Fibroblast of skin of left biceps (primary cell): ENCODE measurements around the gene DOP1B.
A peak's percentile ranks its signal among the peaks of the same experiment; 100 is the strongest.
"Not testable (repeated sequence)": the region's sequence is repeated elsewhere in the genome, so short reads cannot be mapped to it uniquely, and the experiment has no call there.

Source experiments
- DNase-seq, 2 experiments: peaks; one replicate each; pipeline ENCODE4 v3.0.0-alpha.2; 2013; ENCODE audit warnings: low read depth in 2 of 2

The DOP1B gene

DNA sequence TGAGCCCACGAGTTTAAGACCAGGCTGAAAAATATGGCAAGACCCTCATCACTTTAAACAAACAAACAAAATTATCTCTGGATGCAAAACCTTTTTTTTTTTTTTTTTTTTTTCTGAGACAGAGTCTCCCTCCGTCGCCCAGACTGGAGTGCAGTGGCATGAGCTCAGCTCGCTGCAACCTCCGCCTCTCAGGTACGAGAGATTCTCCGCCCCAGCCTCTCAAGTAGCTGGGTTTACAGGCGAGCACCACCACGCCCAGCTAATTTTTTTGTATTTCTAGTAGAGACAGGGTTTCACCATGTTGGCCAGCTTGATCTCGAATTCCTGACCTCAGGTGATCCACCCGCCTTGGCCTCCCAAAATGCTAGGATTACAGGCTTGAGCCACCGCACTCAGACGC is 16.8 kb upstream of the DOP1B start:
- not testable (repeated sequence) for DNase-seq

DNA sequence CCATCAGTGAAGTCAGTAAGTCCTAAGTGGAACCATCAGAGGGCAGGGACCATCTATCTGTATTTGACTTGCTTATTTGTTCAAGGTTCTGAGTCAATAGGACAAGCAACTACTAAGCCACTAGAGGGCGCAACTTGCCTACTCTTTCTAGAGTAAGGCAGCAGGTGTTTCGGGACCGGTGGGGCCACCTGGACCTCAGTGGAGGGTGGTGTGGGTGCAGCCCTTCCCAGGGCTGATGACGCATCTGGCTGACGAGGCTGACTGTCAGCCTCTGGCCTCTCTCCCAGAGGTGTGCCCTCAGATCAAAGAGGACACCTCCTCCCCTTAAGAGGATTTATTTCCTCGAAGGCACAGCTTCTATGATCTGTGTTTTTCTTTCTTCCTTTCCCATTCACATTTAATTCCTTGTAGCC is 15.1 kb upstream of the DOP1B start:
- DNase-seq = peak in 1 of 2 experiments; percentile 50

DNA sequence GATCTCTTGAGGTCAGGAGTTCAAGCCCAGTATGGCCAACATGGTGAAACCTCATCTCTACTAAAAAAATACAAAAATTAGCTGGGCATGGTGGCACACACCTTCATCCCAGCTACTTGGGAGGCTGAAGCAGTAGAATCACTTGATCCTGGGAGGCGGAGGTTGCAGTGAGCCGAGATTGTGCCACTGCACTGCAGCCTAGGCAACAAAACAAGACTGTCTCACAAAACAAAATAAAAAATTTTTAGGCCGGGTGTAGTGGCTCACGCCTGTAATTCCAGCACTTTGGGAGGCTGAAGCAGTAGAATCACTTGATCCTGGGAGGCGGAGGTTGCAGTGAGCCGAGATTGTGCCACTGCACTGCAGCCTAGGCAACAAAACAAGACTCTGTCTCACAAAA is 12.4 kb upstream of the DOP1B start:
- not testable (repeated sequence) for DNase-seq

DNA sequence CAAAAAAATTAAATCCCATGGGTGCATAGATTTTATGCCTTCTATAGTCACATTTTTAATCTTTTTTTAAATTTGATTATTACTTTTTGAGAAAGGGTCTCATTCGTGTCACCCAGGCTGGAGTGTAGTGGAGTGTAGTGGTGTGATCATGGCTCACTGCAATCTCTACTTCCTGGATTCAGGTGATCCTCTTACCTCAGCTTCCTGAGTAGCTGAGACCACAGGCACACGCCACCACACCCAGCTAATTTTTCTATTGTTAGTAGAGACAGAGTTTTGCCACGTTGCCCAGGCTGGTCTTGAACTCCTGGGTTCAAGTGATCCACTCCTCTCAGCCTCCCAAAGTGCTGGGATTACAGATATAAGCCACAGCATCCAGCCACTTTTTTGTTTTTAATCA is 11.4 kb upstream of the DOP1B start:
- no peak for DNase-seq

DNA sequence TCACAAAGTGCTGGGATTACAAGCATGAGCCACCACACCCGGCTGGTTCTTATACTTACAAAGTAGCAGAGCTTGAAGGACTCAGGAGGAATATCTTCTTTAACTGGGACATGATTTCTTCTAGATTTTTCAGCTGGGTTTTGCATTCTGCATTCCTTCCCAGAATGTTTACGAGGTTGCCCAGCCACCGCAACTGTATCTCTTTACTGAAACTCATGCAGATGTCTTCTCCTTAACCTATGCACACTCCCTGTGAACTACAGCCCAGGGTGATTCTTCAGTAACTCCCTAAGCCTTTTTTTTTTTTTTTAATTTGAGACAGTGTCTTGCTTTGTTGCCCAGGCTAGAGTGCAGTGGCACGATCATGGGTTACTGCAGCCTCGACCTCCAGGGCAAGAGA is 8.7 kb upstream of the DOP1B start:
- DNase-seq = no peak

DNA sequence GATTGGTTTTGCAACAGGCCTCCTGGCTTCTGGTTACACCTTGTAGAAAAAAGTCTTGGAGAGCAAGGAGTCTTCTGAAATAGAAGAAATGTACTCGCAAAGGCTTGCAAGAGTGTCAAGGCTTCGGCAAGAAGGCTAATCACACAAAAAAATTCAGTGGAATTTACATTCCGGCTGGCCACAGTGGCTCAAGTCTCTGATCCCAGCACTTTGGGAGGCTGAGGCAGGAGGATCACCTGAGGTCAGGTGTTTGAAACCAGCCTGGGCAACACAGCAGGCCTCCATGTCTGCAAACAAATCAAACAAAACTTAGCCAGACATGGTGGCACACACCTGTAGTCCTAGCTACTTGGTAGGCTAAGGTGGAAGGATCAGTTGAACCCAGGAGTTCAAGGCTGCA is 7.7 kb upstream of the DOP1B start:
- no peak for DNase-seq

DNA sequence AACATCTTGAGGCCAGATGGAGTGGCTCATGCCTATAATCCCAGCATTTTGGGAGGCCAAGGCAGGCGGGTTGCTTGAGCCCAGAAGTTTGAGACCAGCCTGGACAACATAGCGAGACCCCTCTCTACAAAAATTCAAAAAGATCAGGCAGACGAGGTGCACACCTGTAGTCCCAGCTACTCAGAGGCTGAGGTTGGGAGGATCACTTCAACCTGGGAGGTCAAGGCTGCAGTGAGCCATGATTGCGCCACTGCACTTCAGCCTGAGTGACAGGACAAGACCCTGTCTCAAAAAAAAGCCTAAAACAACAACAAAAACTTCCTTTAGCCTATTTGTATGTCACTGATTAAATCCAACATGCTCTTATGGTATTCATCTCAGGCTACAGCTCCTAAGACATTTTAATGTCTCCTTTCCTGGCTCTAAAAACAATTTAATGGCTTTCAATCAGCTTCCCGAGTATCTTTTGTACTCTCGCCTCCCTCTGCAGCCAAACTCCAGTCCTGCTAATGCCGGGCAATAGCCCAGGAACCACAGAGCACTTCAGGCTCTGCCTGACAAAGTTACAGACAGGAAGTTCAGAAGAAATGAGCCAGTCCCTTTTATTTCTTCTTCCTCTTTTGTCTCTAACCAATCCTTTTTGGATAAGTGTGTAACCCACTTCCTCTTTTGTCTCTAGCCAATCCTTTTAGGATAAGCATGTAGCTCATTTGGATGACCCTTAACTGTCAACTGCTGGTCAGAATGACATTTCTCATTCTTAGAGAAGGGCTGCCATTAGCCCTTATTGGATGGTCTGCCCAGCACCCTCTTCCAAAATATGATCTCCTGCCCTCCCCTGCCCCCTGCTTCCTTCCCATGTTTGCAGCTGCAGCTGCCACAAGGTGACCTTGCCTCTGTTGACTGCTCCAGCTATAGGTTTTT is 6.6 kb upstream of the DOP1B start:
- no peak for DNase-seq

DNA sequence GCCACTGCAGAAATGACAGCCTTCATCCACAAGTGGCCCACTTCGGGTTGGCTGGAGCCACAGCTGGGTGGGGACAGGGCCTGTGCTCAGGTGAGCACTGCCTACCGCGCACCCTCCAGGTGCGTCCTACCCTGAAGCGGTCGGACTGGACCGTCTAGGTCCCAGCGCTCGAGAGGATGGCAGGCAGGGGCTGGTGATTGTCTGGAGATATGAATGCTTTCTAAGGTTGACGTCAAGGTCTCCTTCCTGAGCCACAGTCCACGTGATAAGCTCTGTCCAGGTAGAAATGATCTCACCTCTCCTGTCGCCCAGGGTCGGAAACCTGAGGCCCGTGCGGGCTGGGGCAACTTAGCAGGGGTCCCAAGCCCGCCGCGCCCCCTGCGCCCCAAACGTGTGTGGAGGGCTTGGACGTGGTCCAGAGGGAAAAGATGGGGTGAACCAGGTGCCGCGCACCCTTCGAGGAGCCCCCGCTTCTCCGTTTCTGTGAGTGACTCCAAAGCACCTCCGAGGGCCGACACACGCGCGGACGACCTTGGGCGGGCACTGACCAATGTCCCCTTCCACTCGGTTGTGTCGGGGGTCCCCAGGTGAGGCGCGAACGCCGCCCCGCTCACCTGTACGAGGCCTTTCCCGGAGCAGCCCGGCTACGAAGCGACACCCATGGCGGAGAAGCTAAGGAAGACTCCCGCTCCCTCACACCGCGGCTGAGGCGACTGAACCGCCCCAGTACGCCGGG is 853 bp upstream of the DOP1B start:
- DNase-seq = no peak

DNA sequence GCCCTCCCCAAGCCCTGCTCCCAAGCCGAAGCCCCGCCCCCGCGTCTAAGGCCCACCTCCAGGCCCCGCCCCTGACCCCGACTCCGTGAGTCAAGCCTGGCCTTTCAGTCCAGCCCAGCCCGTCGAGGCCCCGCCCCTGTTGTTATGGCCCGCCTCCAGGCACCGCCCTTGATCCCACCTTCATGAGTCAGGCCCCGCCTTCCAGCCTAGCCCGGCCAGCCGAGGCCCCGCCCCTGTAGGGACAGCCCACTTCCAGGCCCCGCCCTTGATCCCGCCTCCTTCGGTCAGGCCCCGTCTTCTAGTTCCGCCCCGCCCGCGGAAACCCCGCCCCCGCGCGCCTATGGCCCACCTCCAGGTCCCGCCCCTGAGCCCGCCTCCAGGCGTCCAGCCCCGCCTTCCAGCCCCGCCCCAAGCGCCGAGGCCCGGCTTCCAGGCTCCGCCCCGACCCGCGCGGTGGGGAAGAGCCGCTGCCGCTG is 247 bp upstream of the DOP1B start:
- DNase-seq = peak; percentile 96

DNA sequence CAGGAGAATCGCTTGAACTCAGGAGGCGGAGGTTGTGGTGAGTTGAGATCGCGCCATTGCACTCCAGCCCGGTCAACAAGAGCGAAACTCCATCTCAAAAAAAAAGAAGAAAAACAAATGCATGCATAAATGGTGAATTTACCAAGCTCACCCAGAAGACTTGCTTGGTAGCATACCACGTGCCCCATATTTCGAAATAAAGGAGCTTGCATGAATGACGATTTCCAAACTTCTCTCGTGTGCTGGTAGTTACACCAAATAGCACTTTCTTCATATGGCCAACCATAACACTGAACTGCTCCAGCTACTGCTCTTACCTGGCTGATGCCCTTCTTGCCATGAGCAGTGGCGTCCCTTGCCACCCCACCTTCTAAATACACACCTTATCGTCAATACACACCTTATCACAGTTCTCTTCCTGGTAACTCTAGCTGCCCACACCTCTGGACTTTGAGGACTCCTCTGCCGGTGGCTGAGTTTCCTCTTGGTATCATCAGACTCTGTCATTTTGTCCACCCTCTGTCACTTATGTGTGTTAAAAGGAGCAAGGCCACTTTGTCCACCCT is 2.8 kb downstream of the DOP1B start:
- DNase-seq = no peak

DNA sequence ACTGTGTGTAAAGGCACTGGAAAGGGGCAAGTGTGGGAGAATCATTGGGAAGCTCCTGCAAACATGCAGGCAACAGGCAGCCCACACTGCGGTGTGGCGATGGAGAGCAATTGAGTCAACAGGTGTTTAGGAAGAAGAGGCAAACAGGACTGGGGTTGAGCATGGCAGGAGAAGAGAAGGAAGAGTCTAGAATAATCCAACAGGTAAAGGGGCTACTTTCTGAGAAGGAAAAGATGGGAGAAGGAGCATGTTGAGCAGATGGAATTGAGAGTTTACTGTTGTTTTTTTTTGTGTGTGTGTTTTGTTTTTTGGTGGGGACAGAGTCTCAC is 4.2 kb downstream of the DOP1B start:
- DNase-seq = no peak

DNA sequence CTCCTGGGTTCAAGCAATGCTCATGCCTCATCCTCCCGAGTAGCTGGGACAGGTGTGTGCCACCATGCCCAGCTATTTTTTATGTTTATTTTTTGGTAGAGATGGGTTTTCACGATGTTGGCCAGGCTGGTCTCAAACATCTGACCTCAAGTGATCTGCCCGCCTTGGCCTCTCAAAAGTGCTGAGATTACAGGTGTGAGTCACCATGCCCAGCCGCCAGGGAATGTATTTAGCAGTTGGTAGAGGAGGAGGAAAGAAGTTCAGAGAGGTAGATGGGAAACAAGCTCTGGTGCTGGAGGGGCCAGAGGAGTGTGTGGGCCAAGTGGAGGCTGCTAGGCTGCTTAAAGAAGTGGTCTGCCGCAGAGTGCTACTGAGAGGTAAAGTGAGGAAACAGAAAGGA is 6.0 kb downstream of the DOP1B start:
- DNase-seq = no peak

DNA sequence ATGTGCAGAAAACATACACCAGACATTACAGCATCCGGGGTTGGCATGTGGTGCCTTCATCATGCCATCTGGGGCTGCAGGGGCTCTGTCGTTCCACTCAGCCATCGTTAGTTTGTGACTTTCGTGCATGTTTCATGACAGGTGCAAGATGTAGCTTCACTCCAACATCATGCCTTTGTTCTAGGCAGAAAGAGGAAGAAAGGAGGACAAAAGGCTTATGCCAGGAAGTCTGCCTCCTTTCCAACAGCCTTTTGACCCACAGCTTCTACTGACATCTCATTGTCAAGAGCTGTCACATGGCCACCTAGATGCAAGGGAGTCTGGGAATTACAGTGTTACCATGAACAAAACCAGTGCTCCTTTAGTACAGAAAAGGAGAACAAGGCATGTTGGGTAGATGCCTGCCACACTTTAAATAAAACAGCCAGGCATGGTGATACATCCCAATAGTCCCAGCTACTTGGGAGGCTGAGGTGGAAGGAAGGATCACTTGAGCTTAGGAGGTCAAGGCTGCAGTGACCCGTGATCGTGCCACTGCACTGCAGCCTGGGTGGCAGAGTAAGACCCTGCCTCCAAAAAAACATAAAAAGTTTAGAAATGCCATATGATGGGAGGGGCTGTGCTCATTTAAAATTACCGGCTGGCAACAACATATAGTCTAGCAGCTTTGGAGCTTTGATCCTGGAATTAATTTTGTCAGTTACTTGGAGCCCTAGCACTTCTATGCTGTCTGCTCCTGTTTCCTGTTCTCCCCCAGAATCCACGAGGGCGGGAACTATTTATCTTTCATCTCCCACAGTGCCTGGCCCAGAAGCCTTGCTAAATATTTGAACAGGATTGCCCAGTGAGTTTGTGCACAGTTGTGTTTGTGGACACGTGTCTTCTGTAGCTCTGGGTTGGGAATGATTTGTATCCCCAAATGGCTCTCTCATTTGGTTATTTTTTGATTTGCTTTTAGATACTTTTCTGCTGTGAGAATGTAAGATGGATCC is 7.4 kb downstream of the DOP1B start:
- DNase-seq = no peak

DNA sequence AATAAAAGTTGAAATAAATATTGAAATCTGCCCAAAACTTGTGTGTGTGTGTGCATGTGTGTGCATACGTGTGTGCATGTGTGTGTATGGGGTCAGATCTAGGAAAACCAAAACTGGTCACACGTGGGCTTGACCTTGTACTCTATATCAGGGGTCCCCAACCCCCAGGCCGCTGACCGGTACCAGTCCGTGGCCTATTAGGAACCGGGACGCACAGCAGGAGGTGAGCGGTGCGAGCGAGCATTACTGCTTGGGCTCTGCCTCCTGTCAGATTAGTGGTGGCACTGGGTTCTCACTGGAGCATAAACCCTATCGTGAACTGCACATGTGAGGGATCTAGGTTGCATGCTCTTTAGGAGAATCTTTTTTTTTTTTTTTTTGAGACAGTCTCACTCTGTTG is 8.7 kb downstream of the DOP1B start:
- no peak for DNase-seq

DNA sequence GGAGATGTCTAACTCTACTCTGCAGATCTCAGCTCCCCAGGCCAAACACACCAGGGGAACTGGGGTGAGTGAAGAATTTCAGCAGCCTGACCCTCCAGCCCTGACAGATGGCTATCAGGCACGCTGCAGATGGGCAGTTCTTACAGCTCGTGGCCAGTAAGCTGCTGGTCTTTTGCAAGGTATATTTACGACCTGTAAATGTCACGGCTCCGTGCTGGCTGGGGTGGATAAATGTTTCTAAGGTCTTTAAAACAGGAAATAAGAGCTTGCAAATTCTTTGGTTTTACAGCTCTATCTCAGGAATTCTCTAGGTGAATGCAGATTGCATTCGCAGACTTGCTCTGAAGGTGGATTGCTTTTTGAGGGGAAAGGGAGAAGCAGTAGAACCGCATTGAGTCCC is 10.1 kb downstream of the DOP1B start:
- no peak for DNase-seq

DNA sequence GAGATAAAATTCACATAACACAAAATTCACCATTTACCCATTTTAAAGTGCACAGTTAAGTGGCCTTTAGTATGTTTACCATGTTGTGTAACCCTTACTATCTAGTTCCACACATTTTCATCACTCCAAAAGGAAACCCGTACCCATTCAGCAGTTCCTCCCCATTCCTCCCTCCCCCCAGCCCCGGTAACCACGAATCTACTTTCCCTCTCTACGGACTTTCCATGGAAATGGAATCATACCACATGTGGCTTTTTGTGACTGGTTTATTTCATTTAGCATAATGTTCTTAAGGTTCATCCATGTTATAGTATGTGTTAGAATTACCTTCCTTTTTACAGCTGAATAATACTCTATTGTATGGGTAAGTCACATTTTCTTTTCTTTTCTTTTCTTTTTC is 10.9 kb downstream of the DOP1B start:
- no peak for DNase-seq

DNA sequence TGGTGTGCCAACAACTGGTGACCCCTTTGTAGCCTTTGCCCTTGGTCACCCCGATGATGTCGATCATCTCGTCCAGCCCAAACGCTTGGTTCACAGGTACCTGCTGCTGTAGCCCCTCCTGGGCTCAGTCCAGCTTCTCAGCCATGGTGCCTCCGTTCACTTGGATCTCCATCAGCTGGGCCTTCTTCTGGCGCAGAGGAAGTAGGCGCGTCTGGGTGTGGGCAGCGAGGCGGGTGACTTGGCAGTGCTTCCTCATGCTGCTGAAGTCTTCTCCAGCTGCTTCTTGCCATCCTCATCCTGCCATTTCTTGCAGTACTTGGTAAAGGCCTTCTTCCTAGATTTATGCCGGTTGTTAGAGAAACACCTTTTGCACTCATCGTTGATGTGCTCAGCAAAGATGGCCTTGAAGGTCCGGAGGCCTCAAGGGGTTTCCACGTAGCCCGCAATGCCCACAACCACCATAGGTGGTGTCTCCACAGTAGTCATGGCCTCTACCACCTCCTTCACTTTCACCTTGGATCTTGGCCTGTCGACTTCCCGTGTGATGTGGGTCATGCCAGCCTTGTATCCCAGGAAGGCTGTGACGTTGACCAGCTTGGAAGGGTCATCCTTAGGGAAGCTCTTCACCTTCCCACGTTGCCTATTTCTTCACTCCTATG is 13.0 kb downstream of the DOP1B start:
- no peak for DNase-seq

DNA sequence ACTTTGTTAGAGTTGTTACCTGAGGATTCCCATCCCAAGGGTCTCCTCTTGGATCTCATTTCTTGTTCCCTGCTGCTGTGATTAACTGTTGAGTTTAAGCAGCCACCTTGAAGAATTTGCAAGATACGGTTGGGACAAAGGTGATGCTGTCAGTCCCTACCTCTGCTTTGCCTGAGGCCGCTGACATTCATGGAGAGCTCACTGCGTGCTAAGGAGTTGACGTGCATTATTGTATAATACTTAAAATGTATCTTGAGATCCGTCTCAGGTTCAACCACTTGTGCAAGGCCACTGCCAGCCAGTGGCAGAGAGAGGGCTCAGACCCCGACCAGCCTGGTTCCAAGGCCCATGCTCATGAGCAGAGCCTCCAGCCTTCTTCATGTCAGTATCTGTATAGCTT is 14.2 kb downstream of the DOP1B start:
- no peak for DNase-seq

DNA sequence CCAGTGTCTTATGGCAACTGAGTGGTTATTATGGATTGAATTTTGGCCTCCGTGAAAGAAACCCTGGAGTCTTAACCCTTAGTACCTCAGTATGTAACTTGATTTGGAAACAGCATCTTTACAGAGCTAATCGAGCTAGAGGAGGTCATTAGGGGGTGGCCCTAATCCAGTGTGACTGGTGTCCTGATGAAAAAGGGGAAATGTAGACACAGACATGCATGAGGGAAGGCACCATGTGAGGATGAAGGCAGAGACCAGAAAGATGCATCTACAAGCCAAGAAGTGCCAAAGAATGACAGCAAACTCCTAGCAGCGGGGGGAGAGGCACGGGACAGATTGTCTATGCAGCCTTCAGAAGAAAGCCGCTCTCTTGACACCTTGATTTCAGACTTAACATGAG is 14.7 kb downstream of the DOP1B start:
- no peak for DNase-seq

DNA sequence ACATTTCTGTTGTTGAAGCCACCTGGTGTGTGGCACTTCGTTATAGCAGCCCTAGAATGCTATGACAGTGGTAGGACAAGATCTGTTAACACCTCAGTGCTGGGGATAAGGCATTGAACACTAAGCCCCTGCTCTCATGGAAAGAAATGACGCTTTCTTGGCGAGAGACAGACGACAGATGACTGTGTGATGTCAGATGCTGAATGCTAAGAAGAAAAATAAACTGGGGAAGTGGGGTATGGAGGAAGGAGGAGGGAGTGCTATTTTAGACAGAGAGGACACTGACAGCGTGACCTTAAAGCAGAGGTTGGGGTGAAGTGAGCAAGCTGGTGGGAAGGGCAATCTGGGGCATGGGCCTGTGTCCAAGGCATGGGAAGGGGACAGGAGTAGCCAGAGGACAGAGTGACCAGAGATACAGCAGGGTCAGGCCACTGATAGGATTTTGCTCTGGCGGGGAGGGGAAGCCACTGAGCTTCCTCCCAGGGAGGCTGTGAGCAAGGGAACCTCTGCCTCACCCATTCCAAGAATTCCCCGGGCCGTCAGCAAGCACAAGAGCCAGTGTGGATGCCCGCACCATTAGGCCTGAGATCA is 15.2 kb downstream of the DOP1B start:
- no peak for DNase-seq

DNA sequence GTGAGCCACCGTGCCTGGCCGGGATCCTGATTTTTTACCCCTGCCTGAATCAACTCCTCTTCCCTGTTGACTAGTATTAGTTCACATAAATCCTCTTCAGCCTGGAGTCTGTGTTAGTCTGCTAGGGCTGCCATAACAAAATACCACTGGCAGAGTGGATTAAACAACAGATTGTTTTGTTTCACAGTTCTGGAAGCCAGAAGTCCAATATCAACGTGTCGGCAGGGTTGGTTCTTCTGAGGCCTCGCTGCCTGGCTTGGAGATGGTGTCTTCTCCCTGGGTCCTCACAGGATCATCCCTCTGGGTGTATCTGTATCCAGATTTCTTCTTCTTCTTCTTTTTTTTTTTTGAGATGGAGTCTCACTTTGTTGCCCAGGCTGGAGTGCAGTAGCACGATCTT is 18.2 kb downstream of the DOP1B start:
- no peak for DNase-seq
